H1 (cell line): ENCODE results near the gene POPDC3. TPM values are rescaled to one million over a fixed set of nuclear protein-coding genes. Genes with fewer than 3 reads are reported as not detected.
A peak's percentile ranks its signal among the peaks of the same experiment; 100 is the strongest.

Experiments
- CTCF ChIA-PET: fragments of 300-600 bp; sonication (Branson Sonifier 250); formaldehyde crosslinking; loops from one replicate; lab custom pipeline; 2021; ENCODE audit not compliant: partially characterized antibody; lab: Charles Lee
- POLR2A ChIA-PET: fragments of 300-600 bp; sonication (Branson Sonifier 250); formaldehyde crosslinking; loops from one replicate; lab custom pipeline; 2021; ENCODE audit warnings: inconsistent platforms; ENCODE audit not compliant: partially characterized antibody; lab: Charles Lee
- DNase-seq, 2 experiments: peaks; one replicate each; pipeline versions ENCODE4 v3.0.0 to v3.0.0-alpha.2; 2010 to 2022; ENCODE audit warnings: low spot score in 2 of 2, low read depth in 1 of 2, mixed read lengths in 1 of 2
- FAIRE-seq: peaks from 2 replicates; lab custom pipeline; 2011; peaks lifted over from hg19 to GRCh38; lab: Jason Lieb, UNC
- H2AFZ ChIP-seq: 2 replicates; pipeline ENCODE4 v1.8.1; 2012; ENCODE audit warnings: low read length, inconsistent platforms
- H2AK5ac ChIP-seq: 2 replicates; pipeline ENCODE4 v1.6.1; 2013; ENCODE audit warnings: low read depth, low read length
- H2BK120ac ChIP-seq: replicated peaks from 2 replicates; pipeline ENCODE3; 2013; ENCODE audit warnings: low read depth, low read length, inconsistent platforms
- H2BK12ac ChIP-seq: 2 replicates; pipeline ENCODE4 v1.6.1; 2013; ENCODE audit warnings: low read depth, low read length
- H2BK15ac ChIP-seq: 2 replicates; pipeline ENCODE4 v1.6.1; 2013; ENCODE audit warnings: low read length
- H2BK20ac ChIP-seq: 2 replicates; pipeline ENCODE4 v1.6.1; 2013; ENCODE audit warnings: low read length
- H2BK5ac ChIP-seq: 2 replicates; pipeline ENCODE4 v1.6.1; 2013; ENCODE audit warnings: low read depth, low read length
- H3K14ac ChIP-seq: 2 replicates; pipeline ENCODE4 v1.6.1; 2013; ENCODE audit warnings: inconsistent platforms; ENCODE audit not compliant: insufficient read length
- H3K18ac ChIP-seq: 2 replicates; pipeline ENCODE4 v1.6.1; 2013; ENCODE audit warnings: low read length; ENCODE audit errors: extremely low read depth
- H3K23ac ChIP-seq: 2 replicates; pipeline ENCODE4 v1.6.1; 2013; ENCODE audit warnings: inconsistent platforms; ENCODE audit not compliant: insufficient read length
- H3K23me2 ChIP-seq: 2 replicates; pipeline ENCODE4 v1.6.1; 2013; ENCODE audit warnings: low read depth, low read length
- H3K27ac ChIP-seq: 2 replicates; pipeline ENCODE4 v1.6.1; 2011; ENCODE audit warnings: low read depth, low read length, inconsistent platforms
- H3K27me3 ChIP-seq, 4 experiments: replicated peaks in 1 of 4; 1 replicate in 1 of 4; 2 replicates in 3 of 4; pipeline versions ENCODE4 v1.6.1 to v1.8.1; 2011 to 2013; ENCODE audit warnings: low read length in 3 of 4, mild to moderate bottlenecking in 3 of 4, inconsistent platforms in 2 of 4, mixed read lengths in 2 of 4, moderate library complexity in 1 of 4; ENCODE audit not compliant: control insufficient read depth in 3 of 4, insufficient read depth in 3 of 4; ENCODE audit errors: extremely low read depth in 1 of 4
- H3K36me3 ChIP-seq, 4 experiments: 2 replicates each; pipeline versions ENCODE4 v1.6.1 to v1.8.1; 2011 to 2013; ENCODE audit warnings: mild to moderate bottlenecking in 4 of 4, low read length in 3 of 4, moderate library complexity in 2 of 4, control low read depth in 1 of 4, inconsistent platforms in 1 of 4; ENCODE audit not compliant: insufficient read depth in 4 of 4, control insufficient read depth in 2 of 4
- H3K4ac ChIP-seq: replicated peaks from 2 replicates; pipeline ENCODE3; 2013; ENCODE audit warnings: low read length, low read depth, mixed read lengths, inconsistent platforms; ENCODE audit not compliant: insufficient read length
- H3K4me1 ChIP-seq, 4 experiments: replicated peaks in 1 of 4; 1 replicate in 1 of 4; 2 replicates in 3 of 4; pipeline versions ENCODE4 v1.6.1 to v1.8.1; 2011 to 2013; ENCODE audit warnings: low read length in 3 of 4, inconsistent platforms in 2 of 4, mixed read lengths in 1 of 4; ENCODE audit not compliant: insufficient read depth in 4 of 4, control insufficient read depth in 3 of 4
- H3K4me2 ChIP-seq, 2 experiments: 2 replicates each; pipeline versions ENCODE4 v1.6.1 to v1.8.1; 2011 to 2013; ENCODE audit warnings: low read depth in 2 of 2, low read length in 2 of 2, control low read depth in 1 of 2, inconsistent platforms in 1 of 2, mild to moderate bottlenecking in 1 of 2; ENCODE audit not compliant: insufficient read depth in 1 of 2
- H3K4me3 ChIP-seq, 4 experiments: fragments of 200-600, 300-600 bp in 1 of 4; sonication (generic), shearing (Covaris generic), sonication (Bioruptor Twin) in 1 of 4; 2 replicates each; pipeline versions ENCODE4 v1.5.1 to v1.8.1; 2011 to 2016; ENCODE audit warnings: low read length in 4 of 4, low read depth in 3 of 4, control low read depth in 2 of 4, inconsistent platforms in 2 of 4, mild to moderate bottlenecking in 2 of 4, mixed read lengths in 1 of 4, moderate library complexity in 1 of 4; ENCODE audit not compliant: insufficient read depth in 2 of 4; ENCODE audit errors: extremely low read depth in 1 of 4
- H3K56ac ChIP-seq: replicated peaks from 2 replicates; pipeline ENCODE3; 2013; ENCODE audit warnings: low read depth, mild to moderate bottlenecking, mixed read lengths, low read length, inconsistent platforms; ENCODE audit not compliant: insufficient read length
- H3K79me1 ChIP-seq: 2 replicates; pipeline ENCODE4 v1.6.1; 2013; ENCODE audit warnings: low read depth, low read length, control low read depth
- H3K79me2 ChIP-seq, 2 experiments: 2 replicates each; pipeline versions ENCODE4 v1.6.1 to v1.8.1; 2012 to 2013; ENCODE audit warnings: low read length in 2 of 2, mild to moderate bottlenecking in 2 of 2, inconsistent platforms in 1 of 2; ENCODE audit not compliant: insufficient read depth in 2 of 2, control insufficient read depth in 1 of 2
- H3K9ac ChIP-seq, 4 experiments: replicated peaks in 1 of 4; 1 replicate in 1 of 4; 2 replicates in 3 of 4; pipeline versions ENCODE4 v1.6.1 to v1.8.1; 2011 to 2013; ENCODE audit warnings: low read depth in 3 of 4, low read length in 3 of 4, control low read depth in 2 of 4, mild to moderate bottlenecking in 2 of 4, moderate library complexity in 2 of 4, inconsistent platforms in 1 of 4; ENCODE audit errors: extremely low read depth in 1 of 4
- H3K9me3 ChIP-seq, 2 experiments: 2 replicates each; pipeline versions ENCODE4 v1.6.1 to v1.8.1; 2012 to 2013; ENCODE audit warnings: mild to moderate bottlenecking in 2 of 2, moderate library complexity in 2 of 2, control low read depth in 1 of 2, inconsistent platforms in 1 of 2, low read depth in 1 of 2, low read length in 1 of 2, mixed read lengths in 1 of 2; ENCODE audit not compliant: insufficient read depth in 2 of 2
- H4K20me1 ChIP-seq, 2 experiments: replicated peaks in 1 of 2; 2 replicates each; pipeline versions ENCODE3 to v1.8.1; 2011 to 2013; ENCODE audit warnings: inconsistent platforms in 2 of 2, low read length in 2 of 2, mild to moderate bottlenecking in 1 of 2; ENCODE audit not compliant: insufficient read depth in 2 of 2, control insufficient read depth in 1 of 2
- H4K5ac ChIP-seq: 2 replicates; pipeline ENCODE4 v1.6.1; 2013; ENCODE audit warnings: low read length, low read depth, mixed read lengths, inconsistent platforms; ENCODE audit not compliant: insufficient read length
- H4K8ac ChIP-seq: 2 replicates; pipeline ENCODE4 v1.8.0; 2013; ENCODE audit warnings: mild to moderate bottlenecking, moderate library complexity, low read length, inconsistent platforms; ENCODE audit not compliant: insufficient read depth; ENCODE audit errors: extremely low read depth
- H4K91ac ChIP-seq: replicated peaks from 2 replicates; pipeline ENCODE3; 2013; ENCODE audit warnings: low read length, mixed read lengths, inconsistent platforms; ENCODE audit not compliant: insufficient read length
- BACH1 ChIP-seq: IDR thresholded peaks from 2 replicates; pipeline ENCODE4 v1.6.1; 2012; ENCODE audit warnings: low read length, improper control_type of control experiment
- CBX8 ChIP-seq: fragments of 300-800, 300-1000 bp; sonication (generic); IDR thresholded peaks from 2 replicates; pipeline ENCODE4 v1.7.1; 2016; ENCODE audit warnings: low read depth, low read length, borderline replicate concordance
- JUN ChIP-seq: IDR thresholded peaks from 2 replicates; pipeline ENCODE4 v1.6.1; 2011; ENCODE audit warnings: low read depth, mild to moderate bottlenecking, improper control_type of control experiment, low read length
- KDM4A ChIP-seq: IDR thresholded peaks from one replicate; pipeline ENCODE4 v1.7.1; 2012; ENCODE audit warnings: low read depth, mild to moderate bottlenecking, moderate library complexity, low read length, inconsistent platforms; ENCODE audit not compliant: severe bottlenecking
- KDM5A ChIP-seq: fragments of 200-600 bp; IDR thresholded peaks from 2 replicates; pipeline ENCODE4 v1.7.1; 2012; ENCODE audit warnings: mild to moderate bottlenecking, low read length, inconsistent platforms, mixed read lengths
- PHF8 ChIP-seq: fragments of 200-600 bp; sonication (generic); conservative IDR thresholded peaks from 2 replicates; pipeline ENCODE4 v1.7.1; 2012; ENCODE audit warnings: low read depth, mild to moderate bottlenecking, inconsistent platforms, low read length, moderate library complexity
- POLR2AphosphoS5 ChIP-seq: IDR thresholded peaks from 2 replicates; pipeline ENCODE4 v1.6.1; 2011; ENCODE audit warnings: low read depth, low read length
- RBBP5 ChIP-seq: IDR thresholded peaks from 2 replicates; pipeline ENCODE4 v1.7.1; 2012; ENCODE audit warnings: low read depth, mild to moderate bottlenecking, inconsistent platforms, low read length, moderate library complexity, borderline replicate concordance
- RNF2 ChIP-seq: fragments of 200-900, 300-1000 bp; sonication (generic); IDR thresholded peaks from 2 replicates; pipeline ENCODE4 v1.7.1; 2016; ENCODE audit warnings: borderline replicate concordance, low read depth, mild to moderate bottlenecking, antibody characterized with exemption, low read length; ENCODE audit not compliant: poor library complexity, severe bottlenecking; ENCODE audit errors: missing control alignments
- TBP ChIP-seq: IDR thresholded peaks from 2 replicates; pipeline ENCODE4 v1.6.1; 2011; ENCODE audit warnings: low read depth, low read length, improper control_type of control experiment
- WGBS, 2 experiments: shearing (Covaris generic) in 1 of 2; methylation state at CpG; one replicate each; pipeline versions ENCODE4 v1.1.6 to v1.1.7; 2013 to 2015; ENCODE audit warnings: low lambda C conversion rate in 2 of 2, mixed read lengths in 2 of 2, inconsistent platforms in 1 of 2, low coverage in 1 of 2, missing lambda C conversion rate in 1 of 2; ENCODE audit not compliant: insufficient replicate concordance in 2 of 2, insufficient coverage in 1 of 2, insufficient read length in 1 of 2; ENCODE audit errors: extremely low coverage in 1 of 2, missing lambda C conversion rate in 1 of 2; 5-methylcytosine and 5-hydroxymethylcytosine counted together
- polyA plus RNA-seq, 7 experiments: library from polyadenylated mRNA; depleted of rRNA in 3 of 7; stranded (reverse) in 5 of 7; unstranded in 2 of 7; fragments of >200 nt in 5 of 7; fragments of 200-250 nt in 2 of 7; gene quantifications; 1 replicate in 5 of 7; 2 replicates in 1 of 7; 4 replicates in 1 of 7; pipeline versions ENCODE4 v1.2.1 to v1.2.3, GENCODE V29; 2011 to 2013; ENCODE audit warnings: missing spikeins in 2 of 7, mixed read lengths in 2 of 7
- total RNA-seq: library from RNA; stranded (reverse); fragmentation: NEBNext Ultra II Directional; extraction: Animal tissue kit (Norgen Biotek cat#: 25700); gene quantifications from 2 replicates; pipeline ENCODE4 v1.2.1, GENCODE V29; 2021
- TF ChIP-seq, protein P1 (sequence below): IDR thresholded peaks from 2 replicates; pipeline ENCODE4 v1.6.1; 2012; ENCODE audit warnings: low read length, inconsistent platforms
- TF ChIP-seq, protein P2 (sequence below): IDR thresholded peaks from 2 replicates; pipeline ENCODE4 v1.6.1; 2011; ENCODE audit warnings: low read length, improper control_type of control experiment

The POPDC3 gene
- total and polyA plus RNA-seq, 2 of the 8 experiments (the other 6 are each of a cell fraction or from before 2014, with no cell fraction given): 3.7 to 6.5 TPM

DNA sequence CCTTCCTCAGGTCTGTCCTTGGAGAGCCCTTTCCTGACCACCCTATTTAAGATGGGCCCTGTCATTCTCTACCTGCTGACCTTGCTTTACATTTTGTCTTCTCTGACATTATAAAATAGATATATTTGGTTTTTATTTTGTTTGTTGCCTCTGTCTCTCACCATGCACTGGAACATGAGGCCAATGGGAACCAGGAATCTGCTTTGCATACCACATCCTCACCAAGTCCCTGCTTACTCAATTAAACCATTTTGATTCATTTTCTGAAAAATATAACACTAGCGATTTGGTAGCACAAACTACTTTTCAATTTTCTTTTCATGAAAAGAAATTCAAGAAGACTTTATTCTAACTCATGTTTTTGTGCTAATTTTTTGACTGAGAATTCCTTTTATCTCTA, 32.8 kb upstream of the POPDC3 start:
- Histone ChIP-seq H2AK5ac (no peak overlapping the region), H2BK12ac (no peak overlapping the region), H4K8ac (no peak overlapping the region), H3K4me3 (no peak overlapping the region), H3K27ac (no peak overlapping the region), H3K9me3 (no peaks in the 10 kb centered on the region), H4K91ac (no peak overlapping the region), H3K14ac (no peak overlapping the region), H3K79me2 (no peaks in the 10 kb centered on the region), H2BK15ac (no peak overlapping the region), H3K23me2 (no peaks in the 10 kb centered on the region), H3K4ac (no peak overlapping the region), H2AFZ (peak overlapping the region; percentile 71; the same call in 1 of the 2 replicates), H3K4me2 (no peak overlapping the region), H3K23ac (no peak overlapping the region), H3K18ac (no peak overlapping the region), H4K5ac (no peak overlapping the region), H2BK120ac (no peak overlapping the region), H4K20me1 (no peaks in the 10 kb centered on the region), H3K4me1 (no peaks in the 10 kb centered on the region), H3K27me3 (no peaks in the 10 kb centered on the region), H3K56ac (no peak overlapping the region), H3K79me1 (no peaks in the 10 kb centered on the region), H3K9ac (no peak overlapping the region), H2BK20ac (no peak overlapping the region), H2BK5ac (no peak overlapping the region), H3K36me3 (no peaks in the 10 kb centered on the region)
- FAIRE-seq (no peak), DNase-seq (no peak)
- POLR2A ChIA-PET: no interaction called here
- CTCF ChIA-PET: no interaction called here
- 81% methylated on average over 1 of the region's 1 CpG; no CpG with 5 or more reads in 1 of the 2 experiments for WGBS, 2 experiments
- TF ChIP-seq JUN (no peak), CBX8 (no peak), RBBP5 (no peak), BACH1 (no peak), POLR2AphosphoS5 (no peak), TBP (no peak), KDM5A (no peak), RNF2 (no peak), PHF8 (no peak), KDM4A (no peak)
- TF ChIP-seq, protein P1, sequence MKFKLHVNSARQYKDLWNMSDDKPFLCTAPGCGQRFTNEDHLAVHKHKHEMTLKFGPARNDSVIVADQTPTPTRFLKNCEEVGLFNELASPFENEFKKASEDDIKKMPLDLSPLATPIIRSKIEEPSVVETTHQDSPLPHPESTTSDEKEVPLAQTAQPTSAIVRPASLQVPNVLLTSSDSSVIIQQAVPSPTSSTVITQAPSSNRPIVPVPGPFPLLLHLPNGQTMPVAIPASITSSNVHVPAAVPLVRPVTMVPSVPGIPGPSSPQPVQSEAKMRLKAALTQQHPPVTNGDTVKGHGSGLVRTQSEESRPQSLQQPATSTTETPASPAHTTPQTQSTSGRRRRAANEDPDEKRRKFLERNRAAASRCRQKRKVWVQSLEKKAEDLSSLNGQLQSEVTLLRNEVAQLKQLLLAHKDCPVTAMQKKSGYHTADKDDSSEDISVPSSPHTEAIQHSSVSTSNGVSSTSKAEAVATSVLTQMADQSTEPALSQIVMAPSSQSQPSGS: no peak
- TF ChIP-seq, protein P2, sequence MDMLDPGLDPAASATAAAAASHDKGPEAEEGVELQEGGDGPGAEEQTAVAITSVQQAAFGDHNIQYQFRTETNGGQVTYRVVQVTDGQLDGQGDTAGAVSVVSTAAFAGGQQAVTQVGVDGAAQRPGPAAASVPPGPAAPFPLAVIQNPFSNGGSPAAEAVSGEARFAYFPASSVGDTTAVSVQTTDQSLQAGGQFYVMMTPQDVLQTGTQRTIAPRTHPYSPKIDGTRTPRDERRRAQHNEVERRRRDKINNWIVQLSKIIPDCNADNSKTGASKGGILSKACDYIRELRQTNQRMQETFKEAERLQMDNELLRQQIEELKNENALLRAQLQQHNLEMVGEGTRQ: no peak
